ENCODE data around the gene KAT6B.

DNA sequence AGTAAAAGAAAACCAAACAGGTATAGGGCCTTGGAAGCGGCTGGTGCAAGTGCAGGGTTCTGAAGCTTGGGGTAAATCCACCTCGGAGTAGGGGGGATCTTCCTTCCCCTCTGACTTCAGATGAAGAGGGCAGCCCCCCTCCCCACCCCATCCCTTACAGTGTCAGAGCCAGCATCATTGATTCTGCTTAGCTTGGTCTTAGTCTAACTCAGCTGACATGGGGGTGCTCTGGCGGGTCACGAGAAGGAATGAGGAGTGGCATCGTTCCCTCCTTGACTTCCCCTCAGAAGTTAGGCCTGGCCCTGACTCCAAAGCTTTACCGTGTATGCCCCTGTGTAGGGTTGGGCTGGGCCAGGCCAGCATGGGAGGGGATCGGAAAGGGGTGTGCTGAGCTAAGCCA lies 240.9 kb downstream of the KAT6B start:
- TF ChIP-seq EZH2 (IDR thresholded peaks at IDR 0.05; ENCODE audit: insufficient read depth, poor library complexity, severe bottlenecking) (no peak), EZH2phosphoT487 (IDR thresholded peaks at IDR 0.05; ENCODE audit: insufficient read depth, low read depth) (no peak)
